Measurements from ENCODE around the gene NANS.
"Not testable (repeated sequence)": the region's sequence is repeated elsewhere in the genome, so short reads cannot be mapped to it uniquely, and the experiment has no call there.

NANS gene

GRCh38 chr9:98019098-98019497 is 37.4 kb upstream of the NANS start:
- no peak overlapping the region for H3K4me3 ChIP-seq (replicated peaks; ENCODE audit: low read depth, low read length)
- no peak for DNase-seq (ENCODE audit: extremely low read depth, insufficient read length)
- no peaks in the 10 kb centered on the region for H3K27me3 ChIP-seq (replicated peaks; ENCODE audit: control insufficient read depth, insufficient read depth, low read length)
- no peak for TF ChIP-seq CTCF (IDR thresholded peaks at IDR 0.05; ENCODE audit: insufficient read depth, low read length, poor library complexity, severe bottlenecking)
- H3K36me3 ChIP-seq (ENCODE audit: control insufficient read depth, insufficient read depth, low read length): peaks cover 21% of the 10 kb centered on the region

- not testable (repeated sequence) for H3K27me3 ChIP-seq (replicated peaks; ENCODE audit: control insufficient read depth, insufficient read depth, low read length); DNase-seq (ENCODE audit: extremely low read depth, insufficient read length); H3K4me3 ChIP-seq (replicated peaks; ENCODE audit: low read depth, low read length)
- peaks cover 21% of the 10 kb centered on the region for H3K36me3 ChIP-seq (ENCODE audit: control insufficient read depth, insufficient read depth, low read length)
These were observed 36.7 kb upstream of the NANS start for GRCh38 chr9:98019869-98020268.

- H3K27me3 ChIP-seq (replicated peaks; ENCODE audit: control insufficient read depth, insufficient read depth, low read length): no peaks in the 10 kb centered on the region
- peaks cover 19% of the 10 kb centered on the region for H3K36me3 ChIP-seq (ENCODE audit: control insufficient read depth, insufficient read depth, low read length)
- DNase-seq (ENCODE audit: extremely low read depth, insufficient read length): no peak
- H3K4me3 ChIP-seq (replicated peaks; ENCODE audit: low read depth, low read length): no peak overlapping the region
- no peak for TF ChIP-seq CTCF (IDR thresholded peaks at IDR 0.05; ENCODE audit: insufficient read depth, low read length, poor library complexity, severe bottlenecking)
These were observed 35.9 kb upstream of the NANS start for GRCh38 chr9:98020476-98021145.

- Histone ChIP-seq H3K36me3 (ENCODE audit: control insufficient read depth, insufficient read depth, low read length) (peaks cover 15% of the 10 kb centered on the region), H3K4me3 (replicated peaks; ENCODE audit: low read depth, low read length) (no peak overlapping the region), H3K27me3 (replicated peaks; ENCODE audit: control insufficient read depth, insufficient read depth, low read length) (no peaks in the 10 kb centered on the region)
- no peak for TF ChIP-seq CTCF (IDR thresholded peaks at IDR 0.05; ENCODE audit: insufficient read depth, low read length, poor library complexity, severe bottlenecking)
- DNase-seq (ENCODE audit: extremely low read depth, insufficient read length): no peak
These were observed 35.1 kb upstream of the NANS start for GRCh38 chr9:98021306-98022040.

- H3K4me3 ChIP-seq (replicated peaks; ENCODE audit: low read depth, low read length): no peak overlapping the region
- H3K36me3 ChIP-seq (ENCODE audit: control insufficient read depth, insufficient read depth, low read length): peaks cover 15% of the 10 kb centered on the region
- DNase-seq (ENCODE audit: extremely low read depth, insufficient read length): no peak
- no peaks in the 10 kb centered on the region for H3K27me3 ChIP-seq (replicated peaks; ENCODE audit: control insufficient read depth, insufficient read depth, low read length)
- no peak for TF ChIP-seq CTCF (IDR thresholded peaks at IDR 0.05; ENCODE audit: insufficient read depth, low read length, poor library complexity, severe bottlenecking)
These were observed 34.1 kb upstream of the NANS start for GRCh38 chr9:98022447-98022846.

GRCh38 chr9:98024702-98025101 is 31.8 kb upstream of the NANS start:
- no peaks in the 10 kb centered on the region for H3K27me3 ChIP-seq (replicated peaks; ENCODE audit: control insufficient read depth, insufficient read depth, low read length)
- no peak for DNase-seq (ENCODE audit: extremely low read depth, insufficient read length)
- TF ChIP-seq CTCF (IDR thresholded peaks at IDR 0.05; ENCODE audit: insufficient read depth, low read length, poor library complexity, severe bottlenecking): no peak
- H3K4me3 ChIP-seq (replicated peaks; ENCODE audit: low read depth, low read length): no peak overlapping the region
- H3K36me3 ChIP-seq (ENCODE audit: control insufficient read depth, insufficient read depth, low read length): peaks cover 4% of the 10 kb centered on the region

Measured in GM06990 (cell line).